Spleen (tissue), 7 donors: ENCODE measurements around the gene ABRAXAS1.

Experiments used
- CTCF ChIP-seq, 11 experiments: fragments of 200-600 bp in 7 of 11; fragments of 450-650 bp in 4 of 11; sonication (generic) in 4 of 11; IDR thresholded peaks in 8 of 11; conservative IDR thresholded peaks in 3 of 11; 1 replicate in 7 of 11; 2 replicates in 4 of 11; pipeline versions ENCODE4 v1.4.0 to v1.8.0; 2016 to 2021; ENCODE audit warnings: antibody characterized with exemption in 11 of 11, inconsistent platforms in 4 of 11, mild to moderate bottlenecking in 1 of 11
- POLR2AphosphoS5 ChIP-seq, 3 donors: sonication (generic); formaldehyde crosslinking; IDR thresholded peaks; one replicate each; pipeline ENCODE4 v1.5.1; 2017; ENCODE audit warnings: antibody characterized with exemption in 3 of 3
- donor health status: DM: no; HTN: no; CAD: no; lungs with moderate emphysema.
- donor health status: DM: no; HTN: no; CAD: no.
- donor health status: DM: no; HTN: no; CAD: no.

- peak; percentile 96 to 99 (median 98) for TF ChIP-seq POLR2AphosphoS5 (IDR thresholded peaks at IDR 0.05)
- TF ChIP-seq CTCF (IDR thresholded peaks at IDR 0.05 in 8 of 11, conservative IDR thresholded peaks at IDR 0.05 in 3 of 11) = peak in 1 of 11 experiments; percentile 24
These were observed at the start of gene ABRAXAS1 for GRCh38 chr4:83484500-83485461.
